GM12878 (cell line): ENCODE results near the gene SPOP. TPM values are rescaled to one million over a fixed set of nuclear protein-coding genes. Genes with fewer than 3 reads are reported as not detected.
A peak's percentile ranks its signal among the peaks of the same experiment; 100 is the strongest.

Source experiments
- ATAC-seq: fragments of 200-7000 bp; cut with Tn5 transposase; 3 replicates; pipeline ENCODE4 v1.9.1; 2020; ENCODE audit warnings: mild to moderate bottlenecking, moderate library complexity
- BruUV-seq: library from RNA; stranded (reverse); fragments of 400-500 nt; replicated peaks from 2 replicates; lab custom pipeline; 2021; lab: Mats Ljungman, UMichigan
- CTCF ChIA-PET: fragments of 300-600 bp; sonication (Branson Sonifier 250); formaldehyde crosslinking; extraction: SDS; loops from one replicate; lab custom pipeline; 2021; ENCODE audit warnings: inconsistent platforms; lab: Yijun Ruan, JAX
- POLR2A ChIA-PET: fragments of 350-600 bp; formaldehyde crosslinking; extraction: SDS; loops from one replicate; lab custom pipeline; 2021; ENCODE audit warnings: inconsistent platforms; lab: Charles Lee
- RAD21 ChIA-PET: fragments of 300-600 bp; sonication (Branson Sonifier 250); formaldehyde crosslinking; loops from one replicate; lab custom pipeline; 2023; ENCODE audit warnings: antibody characterized with exemption; ENCODE audit not compliant: unreplicated experiment; lab: Charles Lee
- SMC1A ChIA-PET: fragments of 300-600 bp; sonication (Branson Sonifier 250); formaldehyde crosslinking; loops from one replicate; lab custom pipeline; 2023; ENCODE audit not compliant: unreplicated experiment, uncharacterized antibody; lab: Charles Lee
- DNase-seq: peaks from one replicate; pipeline ENCODE4 v3.0.0-alpha.2; 2011; ENCODE audit warnings: low read depth, low spot score
- FAIRE-seq: peaks from 3 replicates; lab custom pipeline; 2011; peaks lifted over from hg19 to GRCh38; lab: Jason Lieb, UNC
- H2AFZ ChIP-seq: 2 replicates; pipeline ENCODE4 v1.6.0; 2011; ENCODE audit warnings: low read depth, low read length, control low read depth; ENCODE audit not compliant: control insufficient read depth
- H3K27ac ChIP-seq: 2 replicates; pipeline ENCODE4 v1.5.1; 2011; ENCODE audit warnings: control low read depth; ENCODE audit not compliant: control insufficient read depth, insufficient read depth
- H3K27me3 ChIP-seq, 2 experiments: replicated peaks in 1 of 2; 2 replicates each; pipeline versions ENCODE4 v1.6.0 to v1.6.1; 2011; ENCODE audit warnings: low read length in 1 of 2; ENCODE audit not compliant: control insufficient read depth in 2 of 2, insufficient read depth in 2 of 2
- H3K36me3 ChIP-seq, 2 experiments: 2 replicates each; pipeline ENCODE4 v1.5.1; 2011; ENCODE audit warnings: low read length in 1 of 2; ENCODE audit not compliant: control insufficient read depth in 2 of 2, insufficient read depth in 2 of 2
- H3K4me1 ChIP-seq: 2 replicates; pipeline ENCODE4 v1.6.1; 2011; ENCODE audit warnings: mild to moderate bottlenecking, low read length, moderate library complexity, mixed read lengths; ENCODE audit not compliant: control insufficient read depth, insufficient read depth
- H3K4me2 ChIP-seq: 2 replicates; pipeline ENCODE4 v1.6.0; 2011; ENCODE audit warnings: control low read depth; ENCODE audit not compliant: control insufficient read depth, insufficient read depth
- H3K4me3 ChIP-seq: fragments of 200-600 bp; sonication (generic); 2 replicates; pipeline ENCODE4 v1.5.1; 2016
- H3K79me2 ChIP-seq: 2 replicates; pipeline ENCODE4 v1.6.0; 2011; ENCODE audit warnings: low read length; ENCODE audit not compliant: control insufficient read depth, insufficient read depth
- H3K9ac ChIP-seq: 2 replicates; pipeline ENCODE4 v1.8.0; 2011; ENCODE audit warnings: low read length, control low read depth, mixed read lengths; ENCODE audit not compliant: control insufficient read depth, insufficient read depth
- H3K9me3 ChIP-seq: replicated peaks from 3 replicates; pipeline ENCODE4 v1.5.1; 2011; ENCODE audit warnings: mild to moderate bottlenecking, low read length; ENCODE audit not compliant: control insufficient read depth, insufficient read depth
- H4K20me1 ChIP-seq: 2 replicates; pipeline ENCODE4 v1.6.0; 2011; ENCODE audit not compliant: control insufficient read depth, insufficient read depth
- CBX5 ChIP-seq: sonication (generic); IDR thresholded peaks from 2 replicates; pipeline ENCODE4 v1.6.1; 2016; ENCODE audit warnings: low read depth, moderate library complexity, mild to moderate bottlenecking, inconsistent platforms
- ESRRA ChIP-seq: IDR thresholded peaks from 2 replicates; pipeline ENCODE4 v1.6.1; 2012; ENCODE audit warnings: mild to moderate bottlenecking, low read length, improper control_type of control experiment
- HDGF ChIP-seq: fragments of 450-650 bp; IDR thresholded peaks from 2 replicates; pipeline ENCODE4 v1.6.1; 2016; ENCODE audit warnings: antibody characterized with exemption
- IRF4 ChIP-seq: IDR thresholded peaks from 2 replicates; pipeline ENCODE4 v1.6.1; 2011; ENCODE audit warnings: low read depth, low read length
- MEF2A ChIP-seq: IDR thresholded peaks from 2 replicates; pipeline ENCODE4 v1.6.1; 2011; ENCODE audit warnings: low read depth, mild to moderate bottlenecking, low read length, moderate library complexity; ENCODE audit not compliant: insufficient read depth
- MEF2B ChIP-seq: fragments of 450-650 bp; IDR thresholded peaks from 2 replicates; pipeline ENCODE4 v1.6.1; 2018; ENCODE audit warnings: mild to moderate bottlenecking, moderate library complexity; ENCODE audit not compliant: partially characterized antibody, poor library complexity, severe bottlenecking
- MYC ChIP-seq: IDR thresholded peaks from 2 replicates; pipeline ENCODE4 v1.6.1; 2011; ENCODE audit warnings: mild to moderate bottlenecking, low read length, moderate library complexity, inconsistent platforms; ENCODE audit not compliant: insufficient read depth, insufficient replicate concordance, insufficient read length, severe bottlenecking
- NFYB ChIP-seq: IDR thresholded peaks from 2 replicates; pipeline ENCODE4 v1.6.1; 2011; ENCODE audit warnings: low read depth, mild to moderate bottlenecking, low read length, improper control_type of control experiment, moderate library complexity; ENCODE audit not compliant: insufficient read depth
- POLR2A ChIP-seq: IDR thresholded peaks from 2 replicates; pipeline ENCODE4 v1.6.1; 2011; ENCODE audit warnings: low read depth, mild to moderate bottlenecking, low read length
- POU2F2 ChIP-seq: IDR thresholded peaks from 3 replicates; pipeline ENCODE4 v1.6.1; 2011; ENCODE audit warnings: low read depth, mild to moderate bottlenecking, low read length, borderline replicate concordance
- RAD51 ChIP-seq: fragments of 450-650 bp; IDR thresholded peaks from 2 replicates; pipeline ENCODE4 v1.6.1; 2016; ENCODE audit warnings: moderate library complexity, mild to moderate bottlenecking, inconsistent platforms
- RB1 ChIP-seq: fragments of 450-650 bp; formaldehyde crosslinking; IDR thresholded peaks from 2 replicates; pipeline ENCODE4 v1.6.1; 2017; ENCODE audit warnings: mild to moderate bottlenecking, borderline replicate concordance
- SMAD1 ChIP-seq: fragments of 450-650 bp; IDR thresholded peaks from 2 replicates; pipeline ENCODE4 v1.6.1; 2018; ENCODE audit warnings: mild to moderate bottlenecking, low read depth; ENCODE audit not compliant: partially characterized antibody
- SMC3 ChIP-seq: IDR thresholded peaks from 2 replicates; pipeline ENCODE4 v1.6.1; 2011; ENCODE audit warnings: low read length, improper control_type of control experiment, borderline replicate concordance
- SPI1 ChIP-seq: IDR thresholded peaks from 2 replicates; pipeline ENCODE4 v1.6.1; 2011; ENCODE audit warnings: low read depth, mild to moderate bottlenecking, low read length, moderate library complexity, borderline replicate concordance; ENCODE audit not compliant: insufficient read depth
- SREBF2 ChIP-seq: IDR thresholded peaks from 2 replicates; pipeline ENCODE4 v1.6.1; 2012; ENCODE audit warnings: mild to moderate bottlenecking, low read length
- STAT3 ChIP-seq: IDR thresholded peaks from 2 replicates; pipeline ENCODE4 v1.6.1; 2011; ENCODE audit warnings: low read depth, low read length, improper control_type of control experiment
- ZBED1 ChIP-seq: IDR thresholded peaks from 2 replicates; pipeline ENCODE4 v1.6.1; 2016; ENCODE audit warnings: borderline replicate concordance
- WGBS: methylation state at CpG from one replicate; pipeline ENCODE4 v1.1.6; 2016; ENCODE audit warnings: low lambda C conversion rate; ENCODE audit not compliant: insufficient replicate concordance, insufficient coverage; ENCODE audit errors: missing lambda C conversion rate; 5-methylcytosine and 5-hydroxymethylcytosine counted together
- in situ Hi-C: fragments of 300-500 bp; cut with MboI; formaldehyde crosslinking; loops from 9 replicates; pipeline ENCODE4 v1.14.3; 2018; ENCODE audit warnings: mixed read lengths
- intact Hi-C: fragments of 100-400 bp; cut with micrococcal nuclease; formaldehyde crosslinking; loops from one replicate; pipeline ENCODE4 v1.14.2; 2022; ENCODE audit not compliant: unreplicated experiment
- polyA plus RNA-seq, 11 experiments: library from polyadenylated mRNA; depleted of rRNA in 4 of 11; unstranded in 6 of 11; stranded (reverse) in 5 of 11; fragments of >200 nt; fragmentation: Nextera tagmentation in 4 of 11; fragmentation: Illumina TruSeq in 1 of 11; extraction: Ambion mirVana in 4 of 11; extraction: Trizol in 1 of 11; gene quantifications; 1 replicate in 1 of 11; 2 replicates in 10 of 11; pipeline versions ENCODE4 v1.2.1 to v1.2.3, GENCODE V29; 2011 to 2016; ENCODE audit warnings: inconsistent platforms in 2 of 11, missing spikeins in 2 of 11, low read depth in 1 of 11
- total RNA-seq, 4 experiments: library from RNA; depleted of rRNA in 3 of 4; stranded (reverse); fragments of >200 nt in 3 of 4; fragmentation: Illumina TruSeq in 1 of 4; extraction: Trizol in 1 of 4; gene quantifications; 2 replicates each; pipeline versions ENCODE4 v1.2.1 to v1.2.3, GENCODE V29; 2013 to 2021
- TF ChIP-seq, protein P1 (sequence below): fragments of 450-650 bp; IDR thresholded peaks from 2 replicates; pipeline ENCODE4 v1.6.1; 2018; ENCODE audit warnings: mild to moderate bottlenecking, low read depth, moderate library complexity; ENCODE audit not compliant: partially characterized antibody
- TF ChIP-seq, protein P2 (sequence below): fragments of 450-650 bp; formaldehyde crosslinking; IDR thresholded peaks from 2 replicates; pipeline ENCODE4 v1.4.0; 2022; ENCODE audit warnings: mild to moderate bottlenecking, moderate library complexity

Gene SPOP
- total and polyA plus RNA-seq, 10 of the 15 experiments (the other 5 are each of a cell fraction or from before 2014, with no cell fraction given): 35.1 to 80.4 (median 44.7) TPM

DNA sequence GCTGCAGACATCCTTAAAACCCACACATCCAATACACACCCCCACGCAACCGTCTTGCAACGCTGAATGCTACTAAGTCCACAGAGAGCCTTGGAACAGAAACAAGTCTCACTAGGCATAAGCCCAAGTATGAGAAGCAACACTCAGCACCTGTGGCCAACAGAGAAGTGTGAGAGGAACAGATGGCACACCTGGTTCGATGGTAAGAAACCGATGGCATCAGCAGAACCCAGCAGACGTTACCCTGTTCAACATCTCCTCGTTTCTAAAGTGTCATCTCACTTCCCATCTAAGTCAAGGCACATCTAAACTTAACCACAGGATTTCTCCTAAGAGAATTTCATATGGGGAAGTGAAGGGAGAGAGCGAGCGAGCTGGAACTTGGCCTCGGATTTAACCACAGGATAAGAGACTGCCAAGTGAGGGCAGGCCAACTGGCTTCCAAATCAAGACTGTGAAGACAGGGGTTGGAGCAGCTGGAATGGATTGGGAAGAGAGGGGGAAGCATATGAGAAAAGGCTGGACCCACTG, 61.2 kb downstream of the SPOP start:
- Histone ChIP-seq H3K4me2 (no peak overlapping the region), H3K4me3 (no peak overlapping the region), H3K36me3 (peaks cover 14 to 26% of the 10 kb centered on the region in 2 experiments), H3K27ac (peak overlapping the region; percentile 3; the same call in 1 of the 2 replicates), H4K20me1 (no peaks in the 10 kb centered on the region), H3K4me1 (peaks cover 5% of the 10 kb centered on the region; the same call in 1 of the 2 replicates), H2AFZ (no peak overlapping the region), H3K9ac (no peak overlapping the region), H3K27me3 (no peaks in the 10 kb centered on the region), H3K79me2 (no peaks in the 10 kb centered on the region), H3K9me3 (no peaks in the 10 kb centered on the region)
- no peak for FAIRE-seq
- WGBS: 77% methylated on average over 10 of the region's 10 CpGs
- ChIA-PET RAD21 (no interaction called here), POLR2A (no interaction called here), CTCF (no interaction called here), SMC1A (interaction anchor here (0.7 to 1.6 kb wide), 4 partner anchors 11 to 43 kb away, joined by 3 to 5 read pairs (median 3); no protein-coding TSS in a partner anchor)
- ATAC-seq: no peak
- intact Hi-C loops (loop anchor here (10.0 kb wide), 1 partner anchor 78 kb away; no protein-coding TSS in a partner anchor), in situ Hi-C loops (no loop called here)
- no peak for DNase-seq
- BruUV-seq: no TSS peak
- TF ChIP-seq POLR2A (no peak), ESRRA (no peak), POU2F2 (no peak), SPI1 (no peak), MEF2B (no peak), SMAD1 (no peak), RB1 (no peak), NFYB (no peak), IRF4 (no peak), RAD51 (no peak), SREBF2 (no peak), SMC3 (no peak), MEF2A (no peak), MYC (no peak), ZBED1 (no peak), HDGF (no peak), STAT3 (no peak), CBX5 (no peak)
- TF ChIP-seq, protein P1, sequence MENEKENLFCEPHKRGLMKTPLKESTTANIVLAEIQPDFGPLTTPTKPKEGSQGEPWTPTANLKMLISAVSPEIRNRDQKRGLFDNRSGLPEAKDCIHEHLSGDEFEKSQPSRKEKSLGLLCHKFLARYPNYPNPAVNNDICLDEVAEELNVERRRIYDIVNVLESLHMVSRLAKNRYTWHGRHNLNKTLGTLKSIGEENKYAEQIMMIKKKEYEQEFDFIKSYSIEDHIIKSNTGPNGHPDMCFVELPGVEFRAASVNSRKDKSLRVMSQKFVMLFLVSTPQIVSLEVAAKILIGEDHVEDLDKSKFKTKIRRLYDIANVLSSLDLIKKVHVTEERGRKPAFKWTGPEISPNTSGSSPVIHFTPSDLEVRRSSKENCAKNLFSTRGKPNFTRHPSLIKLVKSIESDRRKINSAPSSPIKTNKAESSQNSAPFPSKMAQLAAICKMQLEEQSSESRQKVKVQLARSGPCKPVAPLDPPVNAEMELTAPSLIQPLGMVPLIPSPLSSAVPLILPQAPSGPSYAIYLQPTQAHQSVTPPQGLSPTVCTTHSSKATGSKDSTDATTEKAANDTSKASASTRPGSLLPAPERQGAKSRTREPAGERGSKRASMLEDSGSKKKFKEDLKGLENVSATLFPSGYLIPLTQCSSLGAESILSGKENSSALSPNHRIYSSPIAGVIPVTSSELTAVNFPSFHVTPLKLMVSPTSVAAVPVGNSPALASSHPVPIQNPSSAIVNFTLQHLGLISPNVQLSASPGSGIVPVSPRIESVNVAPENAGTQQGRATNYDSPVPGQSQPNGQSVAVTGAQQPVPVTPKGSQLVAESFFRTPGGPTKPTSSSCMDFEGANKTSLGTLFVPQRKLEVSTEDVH: no peak
- TF ChIP-seq, protein P2, sequence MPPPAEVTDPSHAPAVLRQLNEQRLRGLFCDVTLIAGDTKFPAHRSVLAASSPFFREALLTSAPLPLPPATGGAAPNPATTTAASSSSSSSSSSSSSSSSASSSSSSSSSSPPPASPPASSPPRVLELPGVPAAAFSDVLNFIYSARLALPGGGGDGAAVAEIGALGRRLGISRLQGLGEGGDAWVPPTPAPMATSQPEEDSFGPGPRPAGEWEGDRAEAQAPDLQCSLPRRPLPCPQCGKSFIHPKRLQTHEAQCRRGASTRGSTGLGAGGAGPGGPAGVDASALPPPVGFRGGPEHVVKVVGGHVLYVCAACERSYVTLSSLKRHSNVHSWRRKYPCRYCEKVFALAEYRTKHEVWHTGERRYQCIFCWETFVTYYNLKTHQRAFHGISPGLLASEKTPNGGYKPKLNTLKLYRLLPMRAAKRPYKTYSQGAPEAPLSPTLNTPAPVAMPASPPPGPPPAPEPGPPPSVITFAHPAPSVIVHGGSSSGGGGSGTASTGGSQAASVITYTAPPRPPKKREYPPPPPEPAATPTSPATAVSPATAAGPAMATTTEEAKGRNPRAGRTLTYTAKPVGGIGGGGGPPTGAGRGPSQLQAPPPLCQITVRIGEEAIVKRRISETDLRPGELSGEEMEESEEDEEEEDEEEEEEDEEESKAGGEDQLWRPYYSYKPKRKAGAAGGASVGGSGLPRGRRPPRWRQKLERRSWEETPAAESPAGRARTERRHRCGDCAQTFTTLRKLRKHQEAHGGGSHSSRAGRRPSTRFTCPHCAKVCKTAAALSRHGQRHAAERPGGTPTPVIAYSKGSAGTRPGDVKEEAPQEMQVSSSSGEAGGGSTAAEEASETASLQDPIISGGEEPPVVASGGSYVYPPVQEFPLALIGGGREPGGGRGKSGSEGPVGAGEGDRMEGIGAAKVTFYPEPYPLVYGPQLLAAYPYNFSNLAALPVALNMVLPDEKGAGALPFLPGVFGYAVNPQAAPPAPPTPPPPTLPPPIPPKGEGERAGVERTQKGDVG (CRISPR knock-in tag): no peak
